Omental fat pad (tissue), 4 donors: ENCODE measurements around the gene DTNBP1. TPM values are rescaled to one million over a fixed set of nuclear protein-coding genes. Genes with fewer than 3 reads are reported as not detected.
"Not testable (repeated sequence)": the region's sequence is repeated elsewhere in the genome, so short reads cannot be mapped to it uniquely, and the experiment has no call there.

Source experiments
- ATAC-seq: fragments of 150-250 bp; one replicate; pipeline ENCODE4 v1.9.1; 2016; ENCODE audit warnings: mild to moderate bottlenecking, moderate library complexity; ENCODE audit not compliant: low FRiP score
- DNase-seq: peaks from one replicate; pipeline ENCODE4 v3.0.0-alpha.2; 2019; ENCODE audit warnings: low spot score
- total RNA-seq, 4 donors: library from RNA; depleted of rRNA; stranded (reverse); fragments of >200 nt; gene quantifications; one replicate each; pipeline ENCODE4 v1.1.0, GENCODE V29; 2016
- TF ChIP-seq, protein P1 (sequence below), 3 donors: fragments of 450-650 bp; IDR thresholded peaks; one replicate each; pipeline ENCODE4 v1.5.1; 2016 to 2017; ENCODE audit warnings: antibody characterized with exemption in 3 of 3, mild to moderate bottlenecking in 3 of 3, moderate library complexity in 2 of 3

Gene DTNBP1
- total RNA-seq, 4 donors from 2014 or later, result 5.9 to 13.9 (median 10.4) TPM

GRCh38 chr6:15657290-15657689 lies 5.5 kb downstream of the DTNBP1 start:
- no peak for ATAC-seq
- TF ChIP-seq, protein P1, sequence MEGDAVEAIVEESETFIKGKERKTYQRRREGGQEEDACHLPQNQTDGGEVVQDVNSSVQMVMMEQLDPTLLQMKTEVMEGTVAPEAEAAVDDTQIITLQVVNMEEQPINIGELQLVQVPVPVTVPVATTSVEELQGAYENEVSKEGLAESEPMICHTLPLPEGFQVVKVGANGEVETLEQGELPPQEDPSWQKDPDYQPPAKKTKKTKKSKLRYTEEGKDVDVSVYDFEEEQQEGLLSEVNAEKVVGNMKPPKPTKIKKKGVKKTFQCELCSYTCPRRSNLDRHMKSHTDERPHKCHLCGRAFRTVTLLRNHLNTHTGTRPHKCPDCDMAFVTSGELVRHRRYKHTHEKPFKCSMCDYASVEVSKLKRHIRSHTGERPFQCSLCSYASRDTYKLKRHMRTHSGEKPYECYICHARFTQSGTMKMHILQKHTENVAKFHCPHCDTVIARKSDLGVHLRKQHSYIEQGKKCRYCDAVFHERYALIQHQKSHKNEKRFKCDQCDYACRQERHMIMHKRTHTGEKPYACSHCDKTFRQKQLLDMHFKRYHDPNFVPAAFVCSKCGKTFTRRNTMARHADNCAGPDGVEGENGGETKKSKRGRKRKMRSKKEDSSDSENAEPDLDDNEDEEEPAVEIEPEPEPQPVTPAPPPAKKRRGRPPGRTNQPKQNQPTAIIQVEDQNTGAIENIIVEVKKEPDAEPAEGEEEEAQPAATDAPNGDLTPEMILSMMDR (IDR thresholded peaks at IDR 0.05), result no peak
- no peak for DNase-seq

- ATAC-seq (no peak), DNase-seq (no peak)
- TF ChIP-seq, protein P1 (IDR thresholded peaks at IDR 0.05), result no peak
These were observed 6.7 kb downstream of the DTNBP1 start for GRCh38 chr6:15656145-15656544.

- ATAC-seq (no peak), DNase-seq (no peak)
- TF ChIP-seq, protein P1 (IDR thresholded peaks at IDR 0.05), result no peak
These were observed 8.6 kb downstream of the DTNBP1 start for GRCh38 chr6:15654250-15654649.

DNA sequence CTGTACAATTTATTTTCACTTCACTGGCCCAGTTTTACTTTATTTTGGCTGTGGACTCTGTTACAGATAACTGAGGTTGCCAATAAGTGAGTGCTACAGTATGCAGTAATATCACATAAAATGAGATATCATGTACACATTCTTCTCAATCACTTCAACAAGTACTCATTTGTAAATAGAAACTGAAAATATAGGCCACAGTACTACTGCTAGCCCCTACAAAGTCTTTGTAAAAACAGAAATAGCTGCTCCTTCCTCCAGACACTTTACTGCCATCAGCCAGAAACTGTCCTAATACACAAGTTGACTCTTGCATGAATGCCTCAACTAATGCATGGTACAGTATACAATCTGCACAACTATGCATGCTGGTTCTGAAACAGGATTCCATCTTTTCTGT lies 9.2 kb downstream of the DTNBP1 start:
- TF ChIP-seq, protein P1 (IDR thresholded peaks at IDR 0.05), result no peak
- ATAC-seq, result no peak
- no peak for DNase-seq

DNA sequence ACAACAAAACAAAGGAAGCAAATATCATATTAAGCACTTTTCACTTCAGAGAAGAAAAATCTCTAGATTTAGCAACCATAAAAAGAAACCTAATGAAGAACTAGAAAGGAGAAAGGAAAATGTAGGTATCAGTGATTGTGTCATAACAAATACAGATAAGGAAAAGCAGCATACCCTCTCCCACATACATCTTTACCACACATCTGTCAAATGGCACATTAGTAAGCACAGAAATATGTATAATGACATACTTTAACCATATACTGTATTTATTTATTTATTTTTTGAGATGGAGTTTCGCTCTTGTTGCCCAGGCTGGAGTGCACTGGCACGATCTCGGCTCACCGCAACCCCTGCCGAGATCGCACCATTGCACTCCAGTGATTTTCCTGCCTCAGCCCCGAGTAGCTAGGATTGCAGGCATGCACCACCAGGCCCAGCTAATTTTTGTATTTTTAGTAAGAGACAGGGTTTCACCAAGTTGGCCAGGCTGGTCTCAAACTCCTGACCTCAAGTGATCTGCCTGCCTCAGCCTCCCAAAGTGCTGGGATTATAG lies 12.7 kb downstream of the DTNBP1 start:
- not testable (repeated sequence) for DNase-seq, ATAC-seq

DNA sequence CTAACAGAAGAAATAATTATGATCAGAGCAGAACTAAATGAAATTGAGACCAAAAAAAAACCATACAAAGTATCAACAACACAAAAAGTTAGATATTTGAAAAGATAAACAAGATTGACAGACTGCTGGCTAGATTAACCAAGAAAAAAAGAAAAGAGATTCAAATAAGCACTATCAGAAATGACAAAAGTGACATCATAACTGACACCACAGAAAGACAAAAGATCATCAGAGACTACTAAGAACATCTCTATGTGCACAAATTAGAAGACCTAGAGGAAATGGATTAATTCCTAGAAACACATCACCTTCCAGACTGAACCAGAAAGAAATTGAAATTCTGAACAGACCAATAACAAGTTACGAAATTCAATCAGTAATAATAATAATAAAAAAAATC lies 17.9 kb downstream of the DTNBP1 start:
- DNase-seq, result no peak
- ATAC-seq, result no peak
- TF ChIP-seq, protein P1 (IDR thresholded peaks at IDR 0.05), result no peak

- TF ChIP-seq, protein P1 (IDR thresholded peaks at IDR 0.05), result no peak
- ATAC-seq (no peak), DNase-seq (no peak)
These were observed 19.3 kb downstream of the DTNBP1 start for GRCh38 chr6:15643542-15643941.

DNA sequence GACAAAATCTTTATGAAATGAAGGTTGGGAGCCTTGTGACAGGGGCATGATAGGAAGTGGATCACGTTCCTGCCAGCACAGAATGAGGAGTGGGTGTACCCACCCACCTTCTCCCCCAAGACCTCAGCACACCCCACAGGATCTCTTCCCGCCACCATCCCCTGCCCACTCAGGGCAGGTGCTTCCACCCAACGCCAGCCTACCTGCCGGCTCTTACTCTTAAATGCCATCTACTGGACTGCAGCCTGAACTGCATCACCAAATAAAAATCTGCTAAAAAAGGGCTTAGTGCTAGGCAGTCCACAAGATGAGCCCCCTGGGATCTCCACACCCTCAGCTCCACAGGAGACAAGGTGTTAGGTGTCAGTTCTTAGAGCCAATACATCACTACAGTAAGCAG lies 20.6 kb downstream of the DTNBP1 start:
- DNase-seq, result no peak
- no peak for ATAC-seq
- TF ChIP-seq, protein P1 (IDR thresholded peaks at IDR 0.05), result no peak
